ENCODE results near the gene IPCEF1. TPM values are rescaled to one million over a fixed set of nuclear protein-coding genes. Genes with fewer than 3 reads are reported as not detected.

The IPCEF1 gene
- total RNA-seq, 1 donor from 2014 or later: 18.8 TPM

- Mint-ChIP-seq H3K4me3 (ENCODE audit: unreplicated experiment) (no peak overlapping the region), H3K36me3 (ENCODE audit: low read depth, unreplicated experiment) (no peaks in the 10 kb centered on the region), H3K27ac (ENCODE audit: unreplicated experiment) (no peak overlapping the region), H3K27me3 (ENCODE audit: unreplicated experiment) (peaks cover 1% of the 10 kb centered on the region), H3K9me3 (ENCODE audit: unreplicated experiment) (no peaks in the 10 kb centered on the region), H3K4me1 (ENCODE audit: unreplicated experiment) (peaks cover 24% of the 10 kb centered on the region)
- DNase-seq (ENCODE audit: low spot score): no peak
- TF ChIP-seq CTCF (IDR thresholded peaks at IDR 0.05; ENCODE audit: unreplicated experiment): no peak
Measured at GRCh38 chr6:154352898-154353585, 3.6 kb downstream of the IPCEF1 start.

- H3K27ac Mint-ChIP-seq (ENCODE audit: unreplicated experiment): no peak overlapping the region
- DNase-seq (ENCODE audit: low spot score): no peak
- peaks cover 9% of the 10 kb centered on the region for H3K4me1 Mint-ChIP-seq (ENCODE audit: unreplicated experiment)
- H3K36me3 Mint-ChIP-seq (ENCODE audit: low read depth, unreplicated experiment): no peaks in the 10 kb centered on the region
- H3K4me3 Mint-ChIP-seq (ENCODE audit: unreplicated experiment): no peak overlapping the region
- no peak for TF ChIP-seq CTCF (IDR thresholded peaks at IDR 0.05; ENCODE audit: unreplicated experiment)
- no peaks in the 10 kb centered on the region for H3K9me3 Mint-ChIP-seq (ENCODE audit: unreplicated experiment)
- peaks cover 1% of the 10 kb centered on the region for H3K27me3 Mint-ChIP-seq (ENCODE audit: unreplicated experiment)
Measured at GRCh38 chr6:154350293-154350692, 6.3 kb downstream of the IPCEF1 start.

GRCh38 chr6:154347981-154348380 is 8.6 kb downstream of the IPCEF1 start:
- no peak overlapping the region for H3K27ac Mint-ChIP-seq (ENCODE audit: unreplicated experiment)

GRCh38 chr6:154345811-154346210 is 10.8 kb downstream of the IPCEF1 start:
- H3K9me3 Mint-ChIP-seq (ENCODE audit: unreplicated experiment): no peaks in the 10 kb centered on the region
- no peaks in the 10 kb centered on the region for H3K27me3 Mint-ChIP-seq (ENCODE audit: unreplicated experiment)
- no peak overlapping the region for H3K4me3 Mint-ChIP-seq (ENCODE audit: unreplicated experiment)
- H3K27ac Mint-ChIP-seq (ENCODE audit: unreplicated experiment): no peak overlapping the region
- DNase-seq (ENCODE audit: low spot score): no peak
- no peaks in the 10 kb centered on the region for H3K36me3 Mint-ChIP-seq (ENCODE audit: low read depth, unreplicated experiment)
- peaks cover 28% of the 10 kb centered on the region for H3K4me1 Mint-ChIP-seq (ENCODE audit: unreplicated experiment)
- TF ChIP-seq CTCF (IDR thresholded peaks at IDR 0.05; ENCODE audit: unreplicated experiment): no peak

More at GRCh38 chr6:154347981-154348380, 8.6 kb downstream of the IPCEF1 start:
- Mint-ChIP-seq H3K9me3 (ENCODE audit: unreplicated experiment) (no peaks in the 10 kb centered on the region), H3K36me3 (ENCODE audit: low read depth, unreplicated experiment) (no peaks in the 10 kb centered on the region), H3K4me1 (ENCODE audit: unreplicated experiment) (peaks cover 15% of the 10 kb centered on the region), H3K4me3 (ENCODE audit: unreplicated experiment) (no peak overlapping the region), H3K27me3 (ENCODE audit: unreplicated experiment) (no peaks in the 10 kb centered on the region)
- TF ChIP-seq CTCF (IDR thresholded peaks at IDR 0.05; ENCODE audit: unreplicated experiment): no peak
- no peak for DNase-seq (ENCODE audit: low spot score)

GRCh38 chr6:154343473-154344308 is 12.9 kb downstream of the IPCEF1 start:
- no peaks in the 10 kb centered on the region for H3K36me3 Mint-ChIP-seq (ENCODE audit: low read depth, unreplicated experiment)

More at GRCh38 chr6:154343473-154344308, 12.9 kb downstream of the IPCEF1 start:
- no peaks in the 10 kb centered on the region for H3K9me3 Mint-ChIP-seq (ENCODE audit: unreplicated experiment)
- DNase-seq (ENCODE audit: low spot score): no peak
- H3K4me1 Mint-ChIP-seq (ENCODE audit: unreplicated experiment): peaks cover 28% of the 10 kb centered on the region
- H3K27me3 Mint-ChIP-seq (ENCODE audit: unreplicated experiment): no peaks in the 10 kb centered on the region
- TF ChIP-seq CTCF (IDR thresholded peaks at IDR 0.05; ENCODE audit: unreplicated experiment): no peak
- peak overlapping the region; percentile 1 for H3K4me3 Mint-ChIP-seq (ENCODE audit: unreplicated experiment)
- H3K27ac Mint-ChIP-seq (ENCODE audit: unreplicated experiment): peak overlapping the region; percentile 19
